ENCODE data around the gene NWD2.

NWD2 gene

GRCh38 chr4:37427193-37427592 lies 182.7 kb downstream of the NWD2 start:
- Histone ChIP-seq H3K36me3 (replicated peaks) (no peaks in the 10 kb centered on the region), H3K27me3 (ENCODE audit: low read depth) (no peaks in the 10 kb centered on the region), H3K4me1 (no peaks in the 10 kb centered on the region), H3K4me3 (no peak overlapping the region), H3K9me3 (no peaks in the 10 kb centered on the region)
- in situ Hi-C loops (cut with MboI; ENCODE audit: low sequenced_read_pairs): no loop called here
- no peak for DNase-seq (ENCODE audit: low spot score in 2 of 2)

- H3K4me1 ChIP-seq: no peaks in the 10 kb centered on the region
- in situ Hi-C loops (cut with MboI; ENCODE audit: low sequenced_read_pairs): no loop called here
Observed at GRCh38 chr4:37429906-37430305, 185.4 kb downstream of the NWD2 start.

GRCh38 chr4:37430718-37431416 lies 186.3 kb downstream of the NWD2 start:
- no peak for DNase-seq (ENCODE audit: low spot score in 2 of 2)
- no peaks in the 10 kb centered on the region for H3K9me3 ChIP-seq
- H3K4me1 ChIP-seq: no peaks in the 10 kb centered on the region
- H3K27me3 ChIP-seq (ENCODE audit: low read depth): no peaks in the 10 kb centered on the region
- H3K4me3 ChIP-seq: no peak overlapping the region
- in situ Hi-C loops (cut with MboI; ENCODE audit: low sequenced_read_pairs): no loop called here
- H3K36me3 ChIP-seq (replicated peaks): no peaks in the 10 kb centered on the region

More at GRCh38 chr4:37429906-37430305, 185.4 kb downstream of the NWD2 start:
- Histone ChIP-seq H3K4me3 (no peak overlapping the region), H3K36me3 (replicated peaks) (no peaks in the 10 kb centered on the region), H3K27me3 (ENCODE audit: low read depth) (no peaks in the 10 kb centered on the region), H3K9me3 (no peaks in the 10 kb centered on the region)
- DNase-seq (ENCODE audit: low spot score in 2 of 2): no peak

- no peak overlapping the region for H3K4me3 ChIP-seq
- no peaks in the 10 kb centered on the region for H3K9me3 ChIP-seq
- H3K27me3 ChIP-seq (ENCODE audit: low read depth): no peaks in the 10 kb centered on the region
- no peaks in the 10 kb centered on the region for H3K4me1 ChIP-seq
- no peak for DNase-seq (ENCODE audit: low spot score in 2 of 2)
- H3K36me3 ChIP-seq (replicated peaks): no peaks in the 10 kb centered on the region
- in situ Hi-C loops (cut with MboI; ENCODE audit: low sequenced_read_pairs): no loop called here
Observed at GRCh38 chr4:37431417-37431743, 186.8 kb downstream of the NWD2 start.

- no peaks in the 10 kb centered on the region for H3K9me3 ChIP-seq
- in situ Hi-C loops (cut with MboI; ENCODE audit: low sequenced_read_pairs): no loop called here
- DNase-seq (ENCODE audit: low spot score in 2 of 2): no peak
- no peaks in the 10 kb centered on the region for H3K4me1 ChIP-seq
- H3K4me3 ChIP-seq: no peak overlapping the region
- H3K27me3 ChIP-seq (ENCODE audit: low read depth): no peaks in the 10 kb centered on the region
- no peaks in the 10 kb centered on the region for H3K36me3 ChIP-seq (replicated peaks)
Observed at GRCh38 chr4:37434469-37434868, 189.9 kb downstream of the NWD2 start.

GRCh38 chr4:37436546-37436945 lies 192.0 kb downstream of the NWD2 start:
- H3K27me3 ChIP-seq (ENCODE audit: low read depth): no peaks in the 10 kb centered on the region
- no peaks in the 10 kb centered on the region for H3K36me3 ChIP-seq (replicated peaks)
- H3K4me3 ChIP-seq: no peak overlapping the region
- DNase-seq (ENCODE audit: low spot score in 2 of 2): no peak
- in situ Hi-C loops (cut with MboI; ENCODE audit: low sequenced_read_pairs): no loop called here
- H3K9me3 ChIP-seq: no peaks in the 10 kb centered on the region
- no peaks in the 10 kb centered on the region for H3K4me1 ChIP-seq

- Histone ChIP-seq H3K36me3 (replicated peaks) (no peaks in the 10 kb centered on the region), H3K27me3 (ENCODE audit: low read depth) (no peaks in the 10 kb centered on the region), H3K4me3 (no peak overlapping the region), H3K4me1 (no peaks in the 10 kb centered on the region), H3K9me3 (no peaks in the 10 kb centered on the region)
- no peak for DNase-seq (ENCODE audit: low spot score in 2 of 2)
- in situ Hi-C loops (cut with MboI; ENCODE audit: low sequenced_read_pairs): no loop called here
Observed at GRCh38 chr4:37437163-37437562, 192.6 kb downstream of the NWD2 start.

GRCh38 chr4:37438564-37439279 lies 194.2 kb downstream of the NWD2 start:
- in situ Hi-C loops (cut with MboI; ENCODE audit: low sequenced_read_pairs): no loop called here
- Histone ChIP-seq H3K4me1 (no peaks in the 10 kb centered on the region), H3K27me3 (ENCODE audit: low read depth) (no peaks in the 10 kb centered on the region), H3K36me3 (replicated peaks) (no peaks in the 10 kb centered on the region), H3K9me3 (no peaks in the 10 kb centered on the region), H3K4me3 (no peak overlapping the region)
- DNase-seq (ENCODE audit: low spot score in 2 of 2): no peak

GRCh38 chr4:37439809-37440474 lies 195.4 kb downstream of the NWD2 start:
- in situ Hi-C loops (cut with MboI; ENCODE audit: low sequenced_read_pairs): loop anchor here (5.0 kb wide), 1 partner anchor 122 kb away; no protein-coding TSS in a partner anchor
- no peaks in the 10 kb centered on the region for H3K27me3 ChIP-seq (ENCODE audit: low read depth)
- H3K36me3 ChIP-seq (replicated peaks): no peaks in the 10 kb centered on the region
- no peaks in the 10 kb centered on the region for H3K4me1 ChIP-seq
- H3K9me3 ChIP-seq: no peaks in the 10 kb centered on the region
- no peak for DNase-seq (ENCODE audit: low spot score in 2 of 2)
- no peak overlapping the region for H3K4me3 ChIP-seq

- no peaks in the 10 kb centered on the region for H3K27me3 ChIP-seq (ENCODE audit: low read depth)
- H3K4me1 ChIP-seq: no peaks in the 10 kb centered on the region
- in situ Hi-C loops (cut with MboI; ENCODE audit: low sequenced_read_pairs): loop anchor here (5.0 kb wide), 1 partner anchor 122 kb away; no protein-coding TSS in a partner anchor
- H3K4me3 ChIP-seq: no peak overlapping the region
- H3K36me3 ChIP-seq (replicated peaks): no peaks in the 10 kb centered on the region
- no peaks in the 10 kb centered on the region for H3K9me3 ChIP-seq
- no peak for DNase-seq (ENCODE audit: low spot score in 2 of 2)
Observed at GRCh38 chr4:37440501-37440900, 196.0 kb downstream of the NWD2 start.

- H3K27me3 ChIP-seq (ENCODE audit: low read depth): no peaks in the 10 kb centered on the region
- H3K9me3 ChIP-seq: no peaks in the 10 kb centered on the region
- DNase-seq (ENCODE audit: low spot score in 2 of 2): no peak
- no peaks in the 10 kb centered on the region for H3K36me3 ChIP-seq (replicated peaks)
- in situ Hi-C loops (cut with MboI; ENCODE audit: low sequenced_read_pairs): loop anchor here (5.0 kb wide), 1 partner anchor 121 kb away; no protein-coding TSS in a partner anchor
- no peaks in the 10 kb centered on the region for H3K4me1 ChIP-seq
- H3K4me3 ChIP-seq: no peak overlapping the region
Observed at GRCh38 chr4:37441231-37442061, 196.9 kb downstream of the NWD2 start.

GRCh38 chr4:37442062-37442323 lies 197.4 kb downstream of the NWD2 start:
- Histone ChIP-seq H3K9me3 (no peaks in the 10 kb centered on the region), H3K27me3 (ENCODE audit: low read depth) (no peaks in the 10 kb centered on the region), H3K36me3 (replicated peaks) (no peaks in the 10 kb centered on the region), H3K4me3 (no peak overlapping the region), H3K4me1 (no peaks in the 10 kb centered on the region)
- in situ Hi-C loops (cut with MboI; ENCODE audit: low sequenced_read_pairs): loop anchor here (5.0 kb wide), 1 partner anchor 120 kb away; no protein-coding TSS in a partner anchor
- no peak for DNase-seq (ENCODE audit: low spot score in 2 of 2)

GRCh38 chr4:37443137-37443536 lies 198.6 kb downstream of the NWD2 start:
- in situ Hi-C loops (cut with MboI; ENCODE audit: low sequenced_read_pairs): loop anchor here (5.0 kb wide), 1 partner anchor 119 kb away; no protein-coding TSS in a partner anchor
- Histone ChIP-seq H3K4me3 (no peak overlapping the region), H3K4me1 (no peaks in the 10 kb centered on the region), H3K9me3 (no peaks in the 10 kb centered on the region), H3K27me3 (ENCODE audit: low read depth) (peaks cover under 1% of the 10 kb centered on the region; the same call in 1 of the 2 replicates), H3K36me3 (replicated peaks) (no peaks in the 10 kb centered on the region)
- no peak for DNase-seq (ENCODE audit: low spot score in 2 of 2)

Measured in HAP-1 (cell line).